DMS153 treated with DMSO at 0.1 percent for 48 hours (cell line): ENCODE data around the gene HSFX1.
"Not testable (repeated sequence)": the region's sequence is repeated elsewhere in the genome, so short reads cannot be mapped to it uniquely, and the experiment has no call there.

Experiments used
- DNase-seq: peaks from one replicate; lab custom pipeline; 2025; ENCODE audit not compliant: unreplicated experiment; lab: John Stamatoyannopoulos, UW

Gene HSFX1, protein sequence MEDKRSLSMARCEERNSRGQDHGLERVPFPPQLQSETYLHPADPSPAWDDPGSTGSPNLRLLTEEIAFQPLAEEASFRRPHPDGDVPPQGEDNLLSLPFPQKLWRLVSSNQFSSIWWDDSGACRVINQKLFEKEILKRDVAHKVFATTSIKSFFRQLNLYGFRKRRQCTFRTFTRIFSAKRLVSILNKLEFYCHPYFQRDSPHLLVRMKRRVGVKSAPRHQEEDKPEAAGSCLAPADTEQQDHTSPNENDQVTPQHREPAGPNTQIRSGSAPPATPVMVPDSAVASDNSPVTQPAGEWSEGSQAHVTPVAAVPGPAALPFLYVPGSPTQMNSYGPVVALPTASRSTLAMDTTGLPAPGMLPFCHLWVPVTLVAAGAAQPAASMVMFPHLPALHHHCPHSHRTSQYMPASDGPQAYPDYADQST

DNA sequence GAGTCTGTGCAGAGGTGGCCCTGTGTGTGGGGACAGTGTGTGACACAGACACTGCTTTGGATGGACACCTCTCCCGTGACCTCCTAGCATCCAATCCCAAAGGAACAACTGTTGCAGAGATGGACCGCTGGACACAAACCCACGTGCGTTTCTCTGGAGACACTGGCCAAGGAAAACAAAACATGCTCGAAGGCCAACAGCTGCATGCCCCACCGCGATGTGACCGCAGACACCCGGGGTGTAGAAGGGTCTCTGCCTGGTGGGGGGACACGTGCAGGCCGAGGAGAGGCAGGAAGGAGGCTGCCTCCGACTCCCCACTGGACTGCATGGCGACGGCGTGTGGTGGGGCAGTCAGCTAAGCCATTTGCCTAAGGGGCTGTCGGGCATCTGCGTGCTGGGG lies at the start of gene HSFX1:
Gene HSFX1 (plus strand): TSS at position 301 of the 400 bp plus-strand sequence. CDS start 614 bp downstream, outside the sequence.
- DNase-seq = not testable (repeated sequence)

- not testable (repeated sequence) for DNase-seq
These were observed 46.6 kb upstream of the HSFX1 start for GRCh38 chrX:149727308-149727707.

GRCh38 chrX:149742269-149742668 lies 31.6 kb upstream of the HSFX1 start:
- DNase-seq = not testable (repeated sequence)

DNA sequence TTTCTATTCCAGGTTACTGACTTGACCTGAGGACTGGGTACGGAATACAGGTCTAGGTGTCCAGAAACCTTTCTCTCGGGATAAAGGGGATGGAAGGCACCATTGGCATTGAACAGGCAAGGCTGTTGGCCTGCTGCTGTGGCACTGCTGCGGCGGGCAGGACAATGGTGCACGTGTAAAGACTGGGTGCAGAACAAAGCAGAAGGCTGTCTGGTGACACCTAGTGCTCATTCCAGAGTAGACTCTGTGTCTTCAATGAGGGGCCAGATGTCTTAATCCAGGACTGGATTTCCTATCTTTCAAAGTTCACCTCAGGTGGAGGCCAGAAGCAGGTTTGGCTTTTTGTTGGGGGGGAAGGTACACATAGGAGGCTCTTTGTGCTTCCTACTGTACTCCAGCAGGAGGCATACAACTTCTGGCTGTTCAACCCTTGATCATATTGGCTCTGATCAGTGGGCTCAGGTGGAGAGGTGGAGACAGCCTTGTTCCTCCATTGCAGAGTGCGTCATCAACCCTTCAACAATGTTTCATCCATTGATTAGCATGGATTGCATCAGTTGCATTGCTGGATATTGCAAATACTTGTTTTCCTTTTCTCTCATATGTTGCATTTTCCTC lies 27.4 kb upstream of the HSFX1 start:
- not testable (repeated sequence) for DNase-seq

GRCh38 chrX:149757206-149758067 lies 16.4 kb upstream of the HSFX1 start:
- DNase-seq = no peak

- DNase-seq = no peak
These were observed 15.7 kb upstream of the HSFX1 start for GRCh38 chrX:149758068-149758714.

DNA sequence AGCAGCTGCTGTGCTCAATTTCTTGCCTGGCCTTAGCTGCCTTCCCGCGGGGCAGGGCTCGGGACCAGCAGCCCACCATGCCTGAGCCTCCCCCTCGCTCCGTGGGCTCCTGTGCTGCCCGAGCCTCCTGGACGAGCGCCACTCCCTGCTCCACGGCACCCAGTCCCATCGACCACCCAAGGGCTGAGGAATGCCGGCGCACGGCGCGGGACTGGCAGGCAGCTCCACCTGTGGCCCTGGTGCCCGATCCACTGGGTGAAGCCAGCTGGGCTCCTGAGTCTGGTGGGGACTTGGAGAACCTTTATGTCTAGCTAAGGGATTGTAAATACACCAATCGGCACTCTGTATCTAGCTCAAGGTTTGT lies 15.2 kb upstream of the HSFX1 start:
- not testable (repeated sequence) for DNase-seq

DNA sequence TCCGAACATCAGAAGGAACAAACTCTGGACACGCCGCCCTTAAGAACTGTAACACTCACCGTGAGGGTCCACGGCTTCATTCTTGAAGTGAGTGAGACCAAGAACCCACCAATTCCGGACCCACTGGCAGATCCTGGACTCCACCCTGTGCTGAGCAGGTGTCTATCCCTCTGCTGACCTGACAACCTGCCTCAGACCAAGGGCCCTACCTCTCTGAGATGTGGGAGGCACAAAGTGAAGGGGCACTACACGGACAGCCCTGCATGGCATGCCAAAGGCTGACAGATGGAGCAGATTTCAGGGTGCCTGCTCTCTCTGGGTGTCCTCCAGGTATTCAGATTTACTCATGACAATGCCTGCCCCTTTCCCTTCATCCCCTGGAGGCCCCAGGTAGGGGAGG lies 14.0 kb upstream of the HSFX1 start:
- no peak for DNase-seq

- DNase-seq = no peak
These were observed 12.9 kb upstream of the HSFX1 start for GRCh38 chrX:149760965-149761364.

DNA sequence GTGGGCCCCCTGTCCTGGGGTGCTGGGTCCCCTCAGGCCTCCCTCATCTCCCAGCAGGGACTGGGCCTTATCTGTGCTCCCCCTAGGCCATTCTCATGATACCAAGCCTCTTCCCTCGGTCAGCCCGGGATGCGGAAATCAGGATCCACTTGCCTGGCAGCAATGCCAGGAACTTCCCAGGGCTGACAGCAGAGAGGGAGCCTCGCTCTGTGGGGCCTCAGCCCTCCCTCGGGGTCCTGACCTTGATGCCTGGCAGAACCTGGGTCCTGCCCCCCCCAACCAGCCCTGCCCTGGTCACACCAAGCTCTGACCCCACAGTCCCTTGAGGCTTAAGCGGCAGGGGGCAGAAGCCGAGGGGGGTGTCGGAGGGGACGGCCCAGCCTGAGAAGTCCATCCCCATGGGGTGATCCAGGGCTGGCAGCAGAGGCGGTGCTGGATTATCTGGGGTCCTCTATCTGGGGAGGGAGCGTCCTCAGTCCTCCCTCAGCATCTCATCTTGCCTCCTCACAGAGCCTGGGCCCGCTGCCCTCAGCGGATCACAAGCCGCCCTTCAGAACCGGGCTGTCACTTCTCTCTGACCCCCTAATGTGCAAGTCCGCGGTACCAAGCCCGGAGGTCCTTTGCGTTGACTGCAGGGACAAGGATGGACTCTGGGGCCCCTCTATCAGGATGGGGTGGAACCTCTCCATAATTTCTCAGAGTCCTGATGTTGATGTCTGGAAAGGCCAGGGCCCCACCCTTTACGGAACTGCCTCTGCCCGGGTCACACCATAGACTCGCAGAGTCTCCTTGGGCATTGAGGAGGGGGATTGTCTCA lies 11.8 kb upstream of the HSFX1 start:
- DNase-seq = not testable (repeated sequence)

GRCh38 chrX:149762696-149763614 lies 10.9 kb upstream of the HSFX1 start:
- no peak for DNase-seq

DNA sequence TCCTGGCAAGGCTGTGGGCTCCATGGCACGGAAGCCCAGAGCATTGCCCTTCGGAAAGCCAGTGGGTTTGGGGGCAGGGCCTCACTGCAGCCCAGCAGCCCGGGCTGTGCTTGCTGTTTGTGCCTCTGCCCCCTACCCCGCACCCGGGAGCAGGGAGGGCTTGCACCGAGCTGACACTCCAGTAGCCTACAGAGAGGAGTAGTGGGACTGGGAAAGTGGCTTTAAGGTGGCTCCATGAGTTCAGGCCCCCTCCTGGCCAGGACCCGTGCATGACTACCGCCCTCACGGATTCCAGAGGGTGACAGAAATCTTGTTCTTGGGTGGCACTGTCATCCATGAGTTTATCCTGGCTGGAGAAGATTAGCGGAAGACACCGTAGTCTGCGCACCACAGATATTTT lies 3.5 kb upstream of the HSFX1 start:
- DNase-seq = not testable (repeated sequence)

GRCh38 chrX:149773026-149773425 lies 842 bp upstream of the HSFX1 start:
- DNase-seq = not testable (repeated sequence)

GRCh38 chrX:149777999-149778398 lies 4.1 kb downstream of the HSFX1 start:
- DNase-seq = not testable (repeated sequence)

DNA sequence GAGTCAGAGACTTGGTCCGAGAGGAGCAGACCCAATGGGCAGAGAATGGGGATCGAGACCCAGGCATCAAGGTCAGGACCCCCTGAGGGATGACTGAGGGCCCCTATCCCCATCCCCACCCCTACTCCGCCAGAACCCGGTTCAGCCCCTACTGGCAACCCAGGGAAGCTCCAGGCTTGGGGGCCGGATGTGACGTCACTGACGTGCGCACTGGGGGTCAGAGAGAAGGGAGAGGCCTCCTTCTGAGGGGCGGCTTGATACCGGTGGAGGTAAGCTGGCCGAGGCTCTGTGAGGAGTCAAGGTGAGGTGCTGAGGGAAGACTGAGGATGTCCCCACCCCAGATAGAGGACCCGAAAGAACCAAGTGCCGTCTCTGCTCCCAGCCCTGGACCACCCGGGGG lies 7.9 kb downstream of the HSFX1 start, which contains the start of gene MAGEA9:
Gene MAGEA9 (plus strand): TSS at position 204 of the 400 bp plus-strand sequence. CDS start 4,281 bp downstream, outside the sequence.
- DNase-seq = not testable (repeated sequence)

DNA sequence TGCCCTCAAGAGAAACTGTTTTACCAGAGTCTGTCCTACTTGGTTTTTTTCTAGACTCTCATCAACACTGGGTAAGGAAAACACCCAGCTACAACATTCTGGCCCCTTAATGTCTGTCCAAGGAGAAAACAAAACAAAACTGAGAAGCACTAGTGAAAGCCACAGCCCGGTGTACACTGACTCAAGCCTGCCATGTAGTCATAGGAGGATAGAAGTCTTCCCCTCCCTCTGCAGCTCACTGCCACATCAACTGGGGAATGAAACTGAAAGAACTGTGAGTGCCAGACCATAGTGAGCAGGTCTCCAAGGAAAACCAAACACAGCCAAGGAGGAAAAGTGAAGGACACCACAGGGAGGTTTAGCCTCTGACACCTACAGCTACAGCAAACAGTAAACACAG lies 21.7 kb downstream of the HSFX1 start:
- DNase-seq = not testable (repeated sequence)

GRCh38 chrX:149799095-149799714 lies 25.3 kb downstream of the HSFX1 start:
- peak; percentile 16 for DNase-seq

DNA sequence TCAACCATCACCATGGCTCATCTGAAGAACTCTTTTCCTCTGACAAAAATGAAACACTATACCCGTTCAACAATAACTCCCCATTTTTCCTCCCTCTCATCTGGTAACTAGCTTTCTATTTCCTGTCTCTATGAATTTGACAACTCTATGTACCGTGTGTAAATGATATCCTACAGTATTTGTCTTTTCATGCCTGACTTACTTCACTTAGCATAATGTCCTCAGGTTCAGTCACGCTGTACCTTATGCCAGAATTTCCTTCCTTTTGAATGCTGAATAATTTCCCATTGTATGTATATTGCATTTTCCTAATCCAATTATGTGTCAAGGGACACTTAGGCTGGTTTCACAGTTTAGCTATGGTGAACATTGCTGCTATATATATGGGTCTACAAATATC lies 26.1 kb downstream of the HSFX1 start:
- peak; percentile 80 for DNase-seq
